Measurements from ENCODE around the gene SPECC1L.
"Not testable (repeated sequence)": the region's sequence is repeated elsewhere in the genome, so short reads cannot be mapped to it uniquely, and the experiment has no call there.

The SPECC1L gene

GRCh38 chr22:24287801-24288200 lies 17.2 kb downstream of the SPECC1L start:
- DNase-seq (ENCODE audit: low read depth in 2 of 2): not testable (repeated sequence)

- DNase-seq (ENCODE audit: low read depth in 2 of 2): no peak
These were observed 18.5 kb downstream of the SPECC1L start for GRCh38 chr22:24289114-24289513.

GRCh38 chr22:24289741-24290163 lies 19.1 kb downstream of the SPECC1L start:
- no peak for DNase-seq (ENCODE audit: low read depth in 2 of 2)

GRCh38 chr22:24290459-24290858 lies 19.8 kb downstream of the SPECC1L start:
- no peak for DNase-seq (ENCODE audit: low read depth in 2 of 2)

- DNase-seq (ENCODE audit: low read depth in 2 of 2): no peak
These were observed 21.0 kb downstream of the SPECC1L start for GRCh38 chr22:24291515-24292201.

- not testable (repeated sequence) for DNase-seq (ENCODE audit: low read depth in 2 of 2)
These were observed 21.7 kb downstream of the SPECC1L start for GRCh38 chr22:24292202-24292830.

- DNase-seq (ENCODE audit: low read depth in 2 of 2): not testable (repeated sequence)
These were observed 24.3 kb downstream of the SPECC1L start for GRCh38 chr22:24294913-24295312.

GRCh38 chr22:24298497-24299155 lies 28.0 kb downstream of the SPECC1L start:
- DNase-seq (ENCODE audit: low read depth in 2 of 2): not testable (repeated sequence)

- not testable (repeated sequence) for DNase-seq (ENCODE audit: low read depth in 2 of 2)
These were observed 29.9 kb downstream of the SPECC1L start for GRCh38 chr22:24300522-24300921.

- DNase-seq (ENCODE audit: low read depth in 2 of 2): no peak
These were observed 32.0 kb downstream of the SPECC1L start for GRCh38 chr22:24302591-24302990.

GRCh38 chr22:24303007-24303406 lies 32.4 kb downstream of the SPECC1L start:
- no peak for DNase-seq (ENCODE audit: low read depth in 2 of 2)

GRCh38 chr22:24304062-24304675 lies 33.5 kb downstream of the SPECC1L start:
- no peak for DNase-seq (ENCODE audit: low read depth in 2 of 2)

GRCh38 chr22:24305260-24305692 lies 34.6 kb downstream of the SPECC1L start:
- no peak for DNase-seq (ENCODE audit: low read depth in 2 of 2)

GRCh38 chr22:24310969-24311368 lies 40.3 kb downstream of the SPECC1L start:
- DNase-seq (ENCODE audit: low read depth in 2 of 2): no peak

- DNase-seq (ENCODE audit: low read depth in 2 of 2): no peak
These were observed 44.8 kb downstream of the SPECC1L start for GRCh38 chr22:24315367-24315966.

- DNase-seq (ENCODE audit: low read depth in 2 of 2): not testable (repeated sequence)
These were observed 45.6 kb downstream of the SPECC1L start for GRCh38 chr22:24316264-24316663.

GRCh38 chr22:24317511-24317910 lies 46.9 kb downstream of the SPECC1L start:
- DNase-seq (ENCODE audit: low read depth in 2 of 2): not testable (repeated sequence)

- no peak for DNase-seq (ENCODE audit: low read depth in 2 of 2)
These were observed 48.8 kb downstream of the SPECC1L start for GRCh38 chr22:24319451-24319850.

GRCh38 chr22:24321999-24322398 lies 51.4 kb downstream of the SPECC1L start:
- no peak for DNase-seq (ENCODE audit: low read depth in 2 of 2)

- DNase-seq (ENCODE audit: low read depth in 2 of 2): no peak
These were observed 51.9 kb downstream of the SPECC1L start for GRCh38 chr22:24322522-24322921.

- no peak for DNase-seq (ENCODE audit: low read depth in 2 of 2)
These were observed 52.6 kb downstream of the SPECC1L start for GRCh38 chr22:24323233-24323632.

GRCh38 chr22:24323695-24324094 lies 53.1 kb downstream of the SPECC1L start:
- DNase-seq (ENCODE audit: low read depth in 2 of 2): no peak

All from stimulated activated CD4-positive, alpha-beta T cell treated with anti-CD3 and anti-CD28 coated beads, Interleukin-1b, Interleukin-23, amount 100 ng/mL, for 4 hours (primary cell).